ENCODE data around the gene CEND1. TPM values are rescaled to one million over a fixed set of nuclear protein-coding genes. Genes with fewer than 3 reads are reported as not detected.

CEND1 gene
- total and polyA plus RNA-seq, 2 of the 4 experiments (the other 2 are of a cell fraction): 0.90 to 4.0 TPM

DNA sequence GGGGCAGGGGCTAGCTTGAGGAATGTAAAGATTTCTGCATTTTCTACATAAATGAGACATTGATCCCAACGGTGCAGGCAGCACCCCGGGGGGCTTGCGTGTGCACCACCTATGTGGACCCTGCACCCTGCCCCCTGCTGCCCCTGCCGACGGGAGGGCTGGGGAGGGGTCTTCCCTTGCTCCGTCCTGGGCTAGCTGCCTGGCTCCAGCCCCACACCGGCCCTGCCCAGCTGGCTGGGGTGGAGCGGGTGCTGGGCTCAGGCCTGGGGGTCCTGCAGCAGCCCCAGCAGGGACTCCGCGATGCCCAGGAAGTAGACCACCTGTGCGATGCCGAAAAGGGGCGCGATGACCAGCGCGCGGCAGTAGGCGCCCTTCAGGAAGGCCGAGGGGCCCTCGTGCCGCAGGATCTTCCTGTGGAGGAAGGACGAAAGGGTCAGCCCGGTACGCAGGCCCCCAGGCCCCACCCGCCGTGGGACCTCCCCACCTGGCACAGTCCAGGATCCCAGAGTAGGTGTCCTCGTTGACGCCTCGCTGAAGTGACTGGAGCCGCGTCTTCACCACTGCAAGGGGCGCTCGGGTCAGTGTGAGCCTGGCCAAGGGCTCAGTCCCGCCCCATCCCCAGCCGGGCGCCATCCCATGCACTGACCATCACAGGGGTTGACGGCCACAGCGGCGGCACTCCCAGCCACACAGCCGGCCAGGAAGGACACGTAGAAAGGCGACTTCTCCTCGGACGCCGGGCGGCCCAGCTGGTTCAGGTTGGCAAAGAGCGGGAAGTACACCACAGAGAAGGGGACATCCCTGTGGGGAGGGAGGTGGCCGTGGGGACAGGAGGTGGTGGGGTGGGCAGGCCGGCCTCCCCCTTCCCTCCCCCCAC, 2.0 kb upstream of the CEND1 start:
- Histone ChIP-seq H3K79me1 (ENCODE audit: low read depth in 1 of 2, low read length in 2 of 2) (peaks cover 0 to 27% of the 10 kb centered on the region in 2 experiments; a peak in 3 of 4 replicates), H3K56ac (ENCODE audit: extremely low read depth, insufficient read depth, low read length) (no peak overlapping the region), H2AK5ac (ENCODE audit: low read depth, low read length) (no peak overlapping the region), H2BK5ac (ENCODE audit: low read depth, low read length, poor library complexity, severe bottlenecking) (no peak overlapping the region), H3K36me3 (ENCODE audit: control insufficient read depth, insufficient read depth, low read length) (peaks cover 23% of the 10 kb centered on the region; the same call in 1 of the 2 replicates), H3K4me3 (ENCODE audit: insufficient read depth, low read depth, low read length) (no peak overlapping the region), H3K18ac (ENCODE audit: low read depth, low read length) (no peak overlapping the region), H4K20me1 (ENCODE audit: insufficient read depth, low read length) (peaks cover 7% of the 10 kb centered on the region), H4K8ac (ENCODE audit: low read depth in 2 of 2, low read length in 2 of 2) (no peak overlapping the region), H2AFZ (replicated peaks; ENCODE audit: low read length, poor library complexity) (no peak overlapping the region), H3K14ac (replicated peaks; ENCODE audit: low read depth, low read length) (no peak overlapping the region), H4K91ac (ENCODE audit: insufficient read depth, low read depth, low read length) (no peak overlapping the region), H3K4me1 (ENCODE audit: control insufficient read depth, insufficient read depth, low read length) (peaks cover 12% of the 10 kb centered on the region), H3K23ac (ENCODE audit: low read depth, low read length) (no peak overlapping the region), H3K27me3 (ENCODE audit: control insufficient read depth, insufficient read depth, low read length) (no peaks in the 10 kb centered on the region), H3K9ac (ENCODE audit: low read depth, low read length) (no peak overlapping the region), H3K4me2 (ENCODE audit: low read depth, low read length) (no peak overlapping the region), H3K4ac (ENCODE audit: low read depth, low read length) (no peak overlapping the region), H4K5ac (ENCODE audit: low read depth, low read length) (no peak overlapping the region), H2BK15ac (ENCODE audit: low read depth, low read length) (no peak overlapping the region), H2BK20ac (ENCODE audit: low read depth, low read length) (no peak overlapping the region), H2AK9ac (replicated peaks; ENCODE audit: low read depth, low read length, poor library complexity) (no peak overlapping the region), H3K9me3 (ENCODE audit: control insufficient read depth, insufficient read depth, low read length) (no peaks in the 10 kb centered on the region), H3K9me1 (ENCODE audit: insufficient read depth, low read length) (peaks cover 6% of the 10 kb centered on the region; the same call in 1 of the 2 replicates), H2BK120ac (ENCODE audit: low read depth, low read length) (no peak overlapping the region), H3K27ac (ENCODE audit: insufficient read depth, low read length) (no peak overlapping the region)
- ChIA-PET CTCF (no interaction called here), POLR2A (ENCODE audit: unreplicated experiment) (interaction anchor here (0.6 kb wide), 1 partner anchor 88 kb away, joined by 3 read pairs; no protein-coding TSS in a partner anchor)
- intact Hi-C loops (cut with micrococcal nuclease): no loop called here
- no peak for TF ChIP-seq MAZ (IDR thresholded peaks at IDR 0.05; ENCODE audit: borderline replicate concordance, low read depth, low read length)
- TF ChIP-seq BHLHE40 (IDR thresholded peaks at IDR 0.05; ENCODE audit: low read depth, low read length): no peak
- no peak for TF ChIP-seq RFX5 (IDR thresholded peaks at IDR 0.05; ENCODE audit: low read depth, low read length)
- no peak for TF ChIP-seq USF2 (IDR thresholded peaks at IDR 0.05; ENCODE audit: low read depth, low read length)
- TF ChIP-seq NFE2L2 (IDR thresholded peaks at IDR 0.05; ENCODE audit: low read depth, low read length): no peak
- TF ChIP-seq, protein P1, sequence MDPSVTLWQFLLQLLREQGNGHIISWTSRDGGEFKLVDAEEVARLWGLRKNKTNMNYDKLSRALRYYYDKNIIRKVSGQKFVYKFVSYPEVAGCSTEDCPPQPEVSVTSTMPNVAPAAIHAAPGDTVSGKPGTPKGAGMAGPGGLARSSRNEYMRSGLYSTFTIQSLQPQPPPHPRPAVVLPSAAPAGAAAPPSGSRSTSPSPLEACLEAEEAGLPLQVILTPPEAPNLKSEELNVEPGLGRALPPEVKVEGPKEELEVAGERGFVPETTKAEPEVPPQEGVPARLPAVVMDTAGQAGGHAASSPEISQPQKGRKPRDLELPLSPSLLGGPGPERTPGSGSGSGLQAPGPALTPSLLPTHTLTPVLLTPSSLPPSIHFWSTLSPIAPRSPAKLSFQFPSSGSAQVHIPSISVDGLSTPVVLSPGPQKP (IDR thresholded peaks at IDR 0.05; ENCODE audit: borderline replicate concordance, low read depth, low read length): no peak
- no peak for TF ChIP-seq POLR2A (IDR thresholded peaks at IDR 0.05; ENCODE audit: low read depth, low read length)
- TF ChIP-seq MAFK (IDR thresholded peaks at IDR 0.05; ENCODE audit: low read depth, low read length): no peak
- no peak for TF ChIP-seq RCOR1 (IDR thresholded peaks at IDR 0.05; ENCODE audit: insufficient replicate concordance, low read length)
- no peak for TF ChIP-seq SMC3 (IDR thresholded peaks at IDR 0.05; ENCODE audit: low read depth, low read length)
- no peak for TF ChIP-seq RAD21 (IDR thresholded peaks at IDR 0.05; ENCODE audit: low read length)
- dilution Hi-C loops (cut with HindIII; ENCODE audit: low sequenced_read_pairs, unreplicated experiment): no loop called here
- in situ Hi-C loops (cut with MboI; ENCODE audit: low sequenced_read_pairs): no loop called here
- BruUV-seq (replicated peaks): no TSS peak
- ATAC-seq (ENCODE audit: low read depth) (no peak), DNase-seq (no peak)
- WGBS, 2 experiments (ENCODE audit: extremely low coverage in 2 of 2, insufficient read length in 1 of 2): 95% methylated on average over 7 of the region's 49 CpGs; no CpG with 5 or more reads in 1 of the 2 experiments

All from IMR-90 (cell line).